PC-9 (cell line): ENCODE data around the gene AMN1. TPM values are rescaled to one million over a fixed set of nuclear protein-coding genes. Genes with fewer than 3 reads are reported as not detected.
"Not testable (repeated sequence)": the region's sequence is repeated elsewhere in the genome, so short reads cannot be mapped to it uniquely, and the experiment has no call there.

Experiments used
- BruUV-seq: library from RNA; stranded (reverse); fragments of 400-500 nt; replicated peaks from 2 replicates; lab custom pipeline; 2021; lab: Mats Ljungman, UMichigan
- CTCF ChIA-PET: fragments of 300-600 bp; sonication (Branson Sonifier 250); formaldehyde crosslinking; loops from one replicate; lab custom pipeline; 2022; ENCODE audit warnings: antibody characterized with exemption; lab: Charles Lee
- POLR2A ChIA-PET: fragments of 300-600 bp; sonication (Branson Sonifier 250); formaldehyde crosslinking; loops from one replicate; lab custom pipeline; 2022; ENCODE audit warnings: antibody characterized with exemption; ENCODE audit not compliant: unreplicated experiment; lab: Charles Lee
- DNase-seq, 2 experiments: peaks; one replicate each; pipeline versions ENCODE4 v3.0.0 to v3.0.0-alpha.2; 2015 to 2022; ENCODE audit warnings: mixed read lengths in 1 of 2
- H2AFZ ChIP-seq: fragments of 200-600 bp; sonication (generic); 2 replicates; pipeline ENCODE4 v1.8.1; 2017; ENCODE audit warnings: antibody characterized with exemption
- H3F3A ChIP-seq: fragments of 200-600 bp; sonication (generic); 2 replicates; pipeline ENCODE4 v1.8.1; 2017; ENCODE audit warnings: antibody characterized with exemption, mild to moderate bottlenecking, low read depth; ENCODE audit not compliant: insufficient read depth
- H3K27ac ChIP-seq: fragments of 200-600 bp; sonication (generic); 2 replicates; pipeline ENCODE4 v1.6.1; 2016; ENCODE audit warnings: mixed run types
- H3K27me3 ChIP-seq: fragments of 200-600 bp; sonication (generic); 2 replicates; pipeline ENCODE4 v1.6.1; 2016; ENCODE audit warnings: low read depth, mixed run types; ENCODE audit not compliant: insufficient read depth
- H3K36me3 ChIP-seq: fragments of 200-600 bp; sonication (generic); 2 replicates; pipeline ENCODE4 v1.6.1; 2016; ENCODE audit warnings: low read depth, mixed run types
- H3K4me1 ChIP-seq: fragments of 200-600 bp; sonication (generic); replicated peaks from 2 replicates; pipeline ENCODE4 v1.6.1; 2016; ENCODE audit warnings: mixed run types; ENCODE audit not compliant: insufficient read depth
- H3K4me2 ChIP-seq: fragments of 200-600 bp; sonication (generic); 2 replicates; pipeline ENCODE4 v1.6.1; 2017; ENCODE audit warnings: mixed run types
- H3K4me3 ChIP-seq: fragments of 200-600 bp; sonication (generic); 2 replicates; pipeline ENCODE4 v1.6.1; 2016; ENCODE audit warnings: mixed run types
- H3K79me2 ChIP-seq: fragments of 200-600 bp; sonication (generic); 2 replicates; pipeline ENCODE4 v1.6.1; 2017; ENCODE audit warnings: low read depth, mixed run types
- H3K9me2 ChIP-seq: fragments of 200-600 bp; sonication (generic); 2 replicates; pipeline ENCODE4 v1.8.1; 2017; ENCODE audit warnings: mild to moderate bottlenecking; ENCODE audit not compliant: insufficient read depth
- H3K9me3 ChIP-seq: fragments of 200-600 bp; sonication (generic); 2 replicates; pipeline ENCODE4 v1.8.1; 2016; ENCODE audit warnings: low read depth; ENCODE audit not compliant: insufficient read depth
- H4K20me1 ChIP-seq: fragments of 200-600 bp; sonication (generic); 2 replicates; pipeline ENCODE4 v1.8.1; 2017; ENCODE audit not compliant: insufficient read depth
- CTCF ChIP-seq: fragments of 200-600 bp; sonication (generic); conservative IDR thresholded peaks from 2 replicates; pipeline ENCODE4 v1.6.1; 2017; ENCODE audit warnings: mixed run types, antibody characterized with exemption, mild to moderate bottlenecking, moderate library complexity
- EZH2 ChIP-seq: fragments of 200-600 bp; sonication (generic); IDR thresholded peaks from 2 replicates; pipeline ENCODE4 v1.8.0; 2017; ENCODE audit warnings: antibody characterized with exemption, low read depth
- intact Hi-C: fragments of 100-400 bp; cut with micrococcal nuclease; formaldehyde crosslinking; loops from one replicate; pipeline ENCODE4 v1.10.0; 2022; ENCODE audit not compliant: unreplicated experiment
- total RNA-seq: library from RNA; stranded (reverse); gene quantifications from 2 replicates; pipeline ENCODE4 v1.2.3, GENCODE V29; 2021

AMN1 gene
- total RNA-seq, 1 experiment from 2014 or later = 7.4 TPM

- Histone ChIP-seq H3F3A (no peaks in the 10 kb centered on the region), H4K20me1 (no peaks in the 10 kb centered on the region), H3K9me3 (peaks cover 13% of the 10 kb centered on the region), H3K9me2 (no peaks in the 10 kb centered on the region), H3K4me3 (no peak overlapping the region), H2AFZ (no peak overlapping the region), H3K4me1 (no peaks in the 10 kb centered on the region), H3K79me2 (no peaks in the 10 kb centered on the region), H3K4me2 (no peak overlapping the region), H3K27ac (no peak overlapping the region), H3K27me3 (no peaks in the 10 kb centered on the region), H3K36me3 (no peaks in the 10 kb centered on the region)
- DNase-seq = peak; percentile 68 to 72
- TF ChIP-seq CTCF (peak; percentile 87), EZH2 (no peak)
- no TSS peak for BruUV-seq
- CTCF ChIA-PET = interaction anchor here (0.5 to 1.0 kb wide), 5 partner anchors 67 to 683 kb away, joined by 3 to 6 read pairs (median 5); partner anchors contain the start of gene RESF1
- POLR2A ChIA-PET = no interaction called here
- intact Hi-C loops = loop anchor here (1.0 to 2.0 kb wide), 6 partner anchors 276 to 630 kb away; partner anchors contain the start of gene RESF1
These were observed 46.5 kb downstream of the AMN1 start for GRCh38 chr12:31682136-31682962.

- DNase-seq = no peak
- no TSS peak for BruUV-seq
- H3K9me2 ChIP-seq = no peaks in the 10 kb centered on the region
- ChIA-PET CTCF (no interaction called here), POLR2A (no interaction called here)
- no peak overlapping the region for H2AFZ ChIP-seq
- H3K36me3 ChIP-seq = no peaks in the 10 kb centered on the region
- H3K4me2 ChIP-seq = no peak overlapping the region
- TF ChIP-seq CTCF (no peak), EZH2 (no peak)
- intact Hi-C loops = loop anchor here (5.0 kb wide), 1 partner anchor 370 kb away; no protein-coding TSS in a partner anchor
- H4K20me1 ChIP-seq = no peaks in the 10 kb centered on the region
- H3K4me3 ChIP-seq = no peak overlapping the region
- no peaks in the 10 kb centered on the region for H3F3A ChIP-seq
- no peaks in the 10 kb centered on the region for H3K4me1 ChIP-seq
- H3K27ac ChIP-seq = no peak overlapping the region
- 0 out of 2 replicates have a peak, but pooled peaks cover 8% of the 10 kb centered on the region for H3K9me3 ChIP-seq
- H3K27me3 ChIP-seq = no peaks in the 10 kb centered on the region
- H3K79me2 ChIP-seq = no peaks in the 10 kb centered on the region
These were observed 56.3 kb downstream of the AMN1 start for GRCh38 chr12:31672521-31672920.

- H3K9me2 ChIP-seq, CTCF ChIA-PET: not testable (repeated sequence)
These were observed 59.2 kb downstream of the AMN1 start for GRCh38 chr12:31669582-31669981.

More at GRCh38 chr12:31669582-31669981, 59.2 kb downstream of the AMN1 start:
- DNase-seq, H2AFZ ChIP-seq, H3K27ac ChIP-seq, H3K36me3 ChIP-seq, H3K9me3 ChIP-seq, H3K4me3 ChIP-seq, H3F3A ChIP-seq, H3K79me2 ChIP-seq, H3K4me2 ChIP-seq, H3K27me3 ChIP-seq, H3K4me1 ChIP-seq, BruUV-seq, intact Hi-C loops, H4K20me1 ChIP-seq, POLR2A ChIA-PET: not testable (repeated sequence)
